HCT116 (cell line): Measurements from ENCODE around the gene STON1.

ENCODE experiments used
- ATF3 ChIP-seq: IDR thresholded peaks from 2 replicates; pipeline ENCODE4 v1.6.1; 2012
- CEBPB ChIP-seq: IDR thresholded peaks from 2 replicates; pipeline ENCODE4 v1.6.1; 2012; ENCODE audit warnings: low read depth
- CTCF ChIP-seq, 3 experiments: fragments of 200-600 bp in 1 of 3; sonication (generic) in 1 of 3; IDR thresholded peaks in 2 of 3; conservative IDR thresholded peaks in 1 of 3; 2 replicates each; pipeline ENCODE4 v1.5.1; 2012 to 2017; ENCODE audit warnings: low read depth in 2 of 3, low read length in 2 of 3, antibody characterized with exemption in 1 of 3, borderline replicate concordance in 1 of 3, control low read depth in 1 of 3, mild to moderate bottlenecking in 1 of 3, mixed read lengths in 1 of 3, mixed run types in 1 of 3, moderate library complexity in 1 of 3; ENCODE audit not compliant: insufficient read depth in 1 of 3
- EGR1 ChIP-seq: IDR thresholded peaks from 2 replicates; pipeline ENCODE4 v1.6.1; 2012; ENCODE audit warnings: low read depth
- EZH2 ChIP-seq: fragments of 200-600 bp; sonication (generic); IDR thresholded peaks from 2 replicates; pipeline ENCODE4 v1.6.1; 2017; ENCODE audit warnings: antibody characterized with exemption, mixed run types
- EZH2phosphoT487 ChIP-seq: fragments of 200-600 bp; IDR thresholded peaks from 2 replicates; pipeline ENCODE4 v1.6.1; 2018; ENCODE audit warnings: antibody characterized with exemption, borderline replicate concordance
- MAX ChIP-seq: IDR thresholded peaks from 2 replicates; pipeline ENCODE4 v1.6.1; 2012
- POLR2A ChIP-seq: IDR thresholded peaks from 2 replicates; pipeline ENCODE4 v1.7.0; 2011; ENCODE audit warnings: borderline replicate concordance; ENCODE audit not compliant: insufficient read depth, insufficient read length; ENCODE audit errors: extremely low read depth
- POLR2AphosphoS5 ChIP-seq: IDR thresholded peaks from 2 replicates; pipeline ENCODE4 v1.6.1; 2011; ENCODE audit warnings: mild to moderate bottlenecking, low read depth, low read length, moderate library complexity
- SP1 ChIP-seq: IDR thresholded peaks from 2 replicates; pipeline ENCODE4 v1.6.1; 2012; ENCODE audit warnings: low read depth
- SRF ChIP-seq: IDR thresholded peaks from 2 replicates; pipeline ENCODE4 v1.6.1; 2012; ENCODE audit warnings: low read depth
- ZFX ChIP-seq: fragments of 450-650 bp; IDR thresholded peaks from 2 replicates; pipeline ENCODE4 v1.6.1; 2017

- no peak for TF ChIP-seq EZH2phosphoT487
- TF ChIP-seq POLR2A: no peak
- TF ChIP-seq ATF3: no peak
- TF ChIP-seq EZH2: no peak
- no peak for TF ChIP-seq CTCF (IDR thresholded peaks at IDR 0.05 in 2 of 3, conservative IDR thresholded peaks at IDR 0.05 in 1 of 3; ENCODE audit: borderline replicate concordance in 1 of 3, insufficient read depth in 1 of 3, low read depth in 2 of 3, low read length in 2 of 3)
- no peak for TF ChIP-seq POLR2AphosphoS5
- TF ChIP-seq SRF: no peak
- no peak for TF ChIP-seq EGR1
- no peak for TF ChIP-seq SP1
- TF ChIP-seq ZFX: no peak
- no peak for TF ChIP-seq MAX
- no peak for TF ChIP-seq CEBPB
These were observed 25.2 kb upstream of the STON1 start for GRCh38 chr2:48504647-48505327.
